Measurements from ENCODE around the gene QSOX2. TPM values are rescaled to one million over a fixed set of nuclear protein-coding genes. Genes with fewer than 3 reads are reported as not detected.

The QSOX2 gene
- total RNA-seq, 1 experiment from 2014 or later: 14.8 TPM

- DNase-seq (ENCODE audit: low read depth, low spot score): no peak
- in situ Hi-C loops (cut with HindIII; ENCODE audit: low pct_unique_long_range_greater_than_20kb, low sequenced_read_pairs): no loop called here
Observed at GRCh38 chr9:136232969-136233368, 12.6 kb downstream of the QSOX2 start.

- no peak for DNase-seq (ENCODE audit: low read depth, low spot score)
- in situ Hi-C loops (cut with HindIII; ENCODE audit: low pct_unique_long_range_greater_than_20kb, low sequenced_read_pairs): no loop called here
Observed at GRCh38 chr9:136231478-136232297, 13.9 kb downstream of the QSOX2 start.

GRCh38 chr9:136230773-136231172, 14.8 kb downstream of the QSOX2 start:
- DNase-seq (ENCODE audit: low read depth, low spot score): no peak
- in situ Hi-C loops (cut with HindIII; ENCODE audit: low pct_unique_long_range_greater_than_20kb, low sequenced_read_pairs): no loop called here

GRCh38 chr9:136230365-136230764, 15.2 kb downstream of the QSOX2 start:
- in situ Hi-C loops (cut with HindIII; ENCODE audit: low pct_unique_long_range_greater_than_20kb, low sequenced_read_pairs): no loop called here
- DNase-seq (ENCODE audit: low read depth, low spot score): no peak

GRCh38 chr9:136229096-136230065, 16.2 kb downstream of the QSOX2 start:
- in situ Hi-C loops (cut with HindIII; ENCODE audit: low pct_unique_long_range_greater_than_20kb, low sequenced_read_pairs): no loop called here
- DNase-seq (ENCODE audit: low read depth, low spot score): no peak

- DNase-seq (ENCODE audit: low read depth, low spot score): peak; percentile 19
- in situ Hi-C loops (cut with HindIII; ENCODE audit: low pct_unique_long_range_greater_than_20kb, low sequenced_read_pairs): no loop called here
Observed at GRCh38 chr9:136228107-136228875, 17.3 kb downstream of the QSOX2 start.

GRCh38 chr9:136226680-136227407, 18.8 kb downstream of the QSOX2 start:
- no peak for DNase-seq (ENCODE audit: low read depth, low spot score)
- in situ Hi-C loops (cut with HindIII; ENCODE audit: low pct_unique_long_range_greater_than_20kb, low sequenced_read_pairs): no loop called here

- in situ Hi-C loops (cut with HindIII; ENCODE audit: low pct_unique_long_range_greater_than_20kb, low sequenced_read_pairs): no loop called here
- DNase-seq (ENCODE audit: low read depth, low spot score): peak; percentile 68
Observed at GRCh38 chr9:136225748-136226679, 19.6 kb downstream of the QSOX2 start.

- in situ Hi-C loops (cut with HindIII; ENCODE audit: low pct_unique_long_range_greater_than_20kb, low sequenced_read_pairs): no loop called here
- no peak for DNase-seq (ENCODE audit: low read depth, low spot score)
Observed at GRCh38 chr9:136225366-136225747, 20.3 kb downstream of the QSOX2 start.

GRCh38 chr9:136223871-136224640, 21.6 kb downstream of the QSOX2 start:
- in situ Hi-C loops (cut with HindIII; ENCODE audit: low pct_unique_long_range_greater_than_20kb, low sequenced_read_pairs): no loop called here
- no peak for DNase-seq (ENCODE audit: low read depth, low spot score)

GRCh38 chr9:136222906-136223285, 22.7 kb downstream of the QSOX2 start:
- DNase-seq (ENCODE audit: low read depth, low spot score): no peak
- in situ Hi-C loops (cut with HindIII; ENCODE audit: low pct_unique_long_range_greater_than_20kb, low sequenced_read_pairs): no loop called here

- DNase-seq (ENCODE audit: low read depth, low spot score): no peak
- in situ Hi-C loops (cut with HindIII; ENCODE audit: low pct_unique_long_range_greater_than_20kb, low sequenced_read_pairs): no loop called here
Observed at GRCh38 chr9:136222166-136222905, 23.3 kb downstream of the QSOX2 start.

- no peak for DNase-seq (ENCODE audit: low read depth, low spot score)
- in situ Hi-C loops (cut with HindIII; ENCODE audit: low pct_unique_long_range_greater_than_20kb, low sequenced_read_pairs): no loop called here
Observed at GRCh38 chr9:136220017-136220729, 25.4 kb downstream of the QSOX2 start.

- DNase-seq (ENCODE audit: low read depth, low spot score): no peak
- in situ Hi-C loops (cut with HindIII; ENCODE audit: low pct_unique_long_range_greater_than_20kb, low sequenced_read_pairs): no loop called here
Observed at GRCh38 chr9:136219276-136219675, 26.3 kb downstream of the QSOX2 start.

All from SK-MEL-5 (cell line).